SK-N-SH treated with all-trans-retinoic acid at 6 μM for 48 hours (cell line): Measurements from ENCODE around the gene SRRD.

ENCODE experiments used
- ARNTL ChIP-seq: fragments of 450-650 bp; formaldehyde crosslinking; IDR thresholded peaks from 2 replicates; pipeline ENCODE4 v1.5.0; 2020; ENCODE audit warnings: low read depth, mild to moderate bottlenecking, moderate library complexity, borderline replicate concordance
- GLIS3 ChIP-seq: fragments of 250-450 bp; sonication (Bioruptor Pico); IDR thresholded peaks from 2 replicates; pipeline ENCODE4 v1.5.0; 2020; ENCODE audit warnings: mild to moderate bottlenecking, moderate library complexity
- RARB ChIP-seq: fragments of 250-450 bp; sonication (Bioruptor Pico); IDR thresholded peaks from 2 replicates; pipeline ENCODE4 v1.8.0; 2021; ENCODE audit warnings: mild to moderate bottlenecking, moderate library complexity
- ZC3H10 ChIP-seq: fragments of 250-450 bp; sonication (Bioruptor Pico); IDR thresholded peaks from 2 replicates; pipeline ENCODE4 v1.5.1; 2021; ENCODE audit warnings: mild to moderate bottlenecking, moderate library complexity
- ZFP3 ChIP-seq: fragments of 250-450 bp; sonication (Bioruptor Pico); IDR thresholded peaks from 2 replicates; pipeline ENCODE4 v1.5.0; 2020; ENCODE audit warnings: mild to moderate bottlenecking, moderate library complexity
- ZFP30 ChIP-seq: fragments of 450-650 bp; formaldehyde crosslinking; IDR thresholded peaks from 2 replicates; pipeline ENCODE4 v1.5.0; 2022; ENCODE audit warnings: mild to moderate bottlenecking, moderate library complexity
- TF ChIP-seq, protein P1 (sequence below): fragments of 250-450 bp; sonication (Bioruptor Pico); IDR thresholded peaks from 2 replicates; pipeline ENCODE4 v1.5.0; 2020; ENCODE audit warnings: mild to moderate bottlenecking, moderate library complexity
- TF ChIP-seq, protein P2 (sequence below): fragments of 250-450 bp; sonication (Bioruptor Pico); IDR thresholded peaks from 2 replicates; pipeline ENCODE4 v1.5.1; 2020; ENCODE audit warnings: low read depth, mild to moderate bottlenecking, moderate library complexity
- TF ChIP-seq, protein P3 (sequence below): fragments of 250-450 bp; sonication (Bioruptor Pico); IDR thresholded peaks from 2 replicates; pipeline ENCODE4 v1.8.0; 2020; ENCODE audit warnings: mild to moderate bottlenecking, moderate library complexity, borderline replicate concordance
- TF ChIP-seq, protein P4 (sequence below): fragments of 250-450 bp; sonication (Bioruptor Pico); IDR thresholded peaks from 2 replicates; pipeline ENCODE4 v1.5.1; 2021; ENCODE audit warnings: mild to moderate bottlenecking, moderate library complexity

DNA sequence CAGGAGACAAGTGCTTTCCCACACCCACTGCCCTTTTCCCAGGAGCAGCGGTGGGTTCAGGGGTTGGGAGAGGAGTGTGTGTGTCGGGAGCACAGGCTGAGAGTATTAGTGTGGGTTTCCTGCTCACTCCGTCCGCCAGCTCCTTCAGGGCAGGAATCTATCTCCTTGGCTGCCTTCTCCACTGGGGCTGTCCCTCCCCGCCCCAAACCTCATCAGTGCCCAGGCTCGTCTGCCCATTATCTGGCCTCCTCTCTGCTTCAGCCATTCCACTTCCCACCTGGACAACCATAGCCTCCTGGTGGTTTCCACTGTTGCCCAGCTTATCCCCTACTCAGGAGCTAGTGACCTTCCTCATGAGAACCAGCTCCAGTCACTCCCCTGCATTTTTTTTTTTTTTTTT is 34.7 kb upstream of the SRRD start:
- TF ChIP-seq, protein P1, sequence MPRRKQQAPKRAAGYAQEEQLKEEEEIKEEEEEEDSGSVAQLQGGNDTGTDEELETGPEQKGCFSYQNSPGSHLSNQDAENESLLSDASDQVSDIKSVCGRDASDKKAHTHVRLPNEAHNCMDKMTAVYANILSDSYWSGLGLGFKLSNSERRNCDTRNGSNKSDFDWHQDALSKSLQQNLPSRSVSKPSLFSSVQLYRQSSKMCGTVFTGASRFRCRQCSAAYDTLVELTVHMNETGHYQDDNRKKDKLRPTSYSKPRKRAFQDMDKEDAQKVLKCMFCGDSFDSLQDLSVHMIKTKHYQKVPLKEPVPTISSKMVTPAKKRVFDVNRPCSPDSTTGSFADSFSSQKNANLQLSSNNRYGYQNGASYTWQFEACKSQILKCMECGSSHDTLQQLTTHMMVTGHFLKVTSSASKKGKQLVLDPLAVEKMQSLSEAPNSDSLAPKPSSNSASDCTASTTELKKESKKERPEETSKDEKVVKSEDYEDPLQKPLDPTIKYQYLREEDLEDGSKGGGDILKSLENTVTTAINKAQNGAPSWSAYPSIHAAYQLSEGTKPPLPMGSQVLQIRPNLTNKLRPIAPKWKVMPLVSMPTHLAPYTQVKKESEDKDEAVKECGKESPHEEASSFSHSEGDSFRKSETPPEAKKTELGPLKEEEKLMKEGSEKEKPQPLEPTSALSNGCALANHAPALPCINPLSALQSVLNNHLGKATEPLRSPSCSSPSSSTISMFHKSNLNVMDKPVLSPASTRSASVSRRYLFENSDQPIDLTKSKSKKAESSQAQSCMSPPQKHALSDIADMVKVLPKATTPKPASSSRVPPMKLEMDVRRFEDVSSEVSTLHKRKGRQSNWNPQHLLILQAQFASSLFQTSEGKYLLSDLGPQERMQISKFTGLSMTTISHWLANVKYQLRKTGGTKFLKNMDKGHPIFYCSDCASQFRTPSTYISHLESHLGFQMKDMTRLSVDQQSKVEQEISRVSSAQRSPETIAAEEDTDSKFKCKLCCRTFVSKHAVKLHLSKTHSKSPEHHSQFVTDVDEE (CRISPR knock-in tag), result no peak
- TF ChIP-seq RARB (no peak), ZFP3 (CRISPR knock-in tag) (no peak), ZFP30 (no peak), GLIS3 (no peak), ARNTL (CRISPR knock-in tag) (no peak), ZC3H10 (no peak)
- TF ChIP-seq, protein P2, sequence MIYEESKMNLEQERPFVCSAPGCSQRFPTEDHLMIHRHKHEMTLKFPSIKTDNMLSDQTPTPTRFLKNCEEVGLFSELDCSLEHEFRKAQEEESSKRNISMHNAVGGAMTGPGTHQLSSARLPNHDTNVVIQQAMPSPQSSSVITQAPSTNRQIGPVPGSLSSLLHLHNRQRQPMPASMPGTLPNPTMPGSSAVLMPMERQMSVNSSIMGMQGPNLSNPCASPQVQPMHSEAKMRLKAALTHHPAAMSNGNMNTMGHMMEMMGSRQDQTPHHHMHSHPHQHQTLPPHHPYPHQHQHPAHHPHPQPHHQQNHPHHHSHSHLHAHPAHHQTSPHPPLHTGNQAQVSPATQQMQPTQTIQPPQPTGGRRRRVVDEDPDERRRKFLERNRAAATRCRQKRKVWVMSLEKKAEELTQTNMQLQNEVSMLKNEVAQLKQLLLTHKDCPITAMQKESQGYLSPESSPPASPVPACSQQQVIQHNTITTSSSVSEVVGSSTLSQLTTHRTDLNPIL (CRISPR knock-in tag), result no peak
- TF ChIP-seq, protein P3, sequence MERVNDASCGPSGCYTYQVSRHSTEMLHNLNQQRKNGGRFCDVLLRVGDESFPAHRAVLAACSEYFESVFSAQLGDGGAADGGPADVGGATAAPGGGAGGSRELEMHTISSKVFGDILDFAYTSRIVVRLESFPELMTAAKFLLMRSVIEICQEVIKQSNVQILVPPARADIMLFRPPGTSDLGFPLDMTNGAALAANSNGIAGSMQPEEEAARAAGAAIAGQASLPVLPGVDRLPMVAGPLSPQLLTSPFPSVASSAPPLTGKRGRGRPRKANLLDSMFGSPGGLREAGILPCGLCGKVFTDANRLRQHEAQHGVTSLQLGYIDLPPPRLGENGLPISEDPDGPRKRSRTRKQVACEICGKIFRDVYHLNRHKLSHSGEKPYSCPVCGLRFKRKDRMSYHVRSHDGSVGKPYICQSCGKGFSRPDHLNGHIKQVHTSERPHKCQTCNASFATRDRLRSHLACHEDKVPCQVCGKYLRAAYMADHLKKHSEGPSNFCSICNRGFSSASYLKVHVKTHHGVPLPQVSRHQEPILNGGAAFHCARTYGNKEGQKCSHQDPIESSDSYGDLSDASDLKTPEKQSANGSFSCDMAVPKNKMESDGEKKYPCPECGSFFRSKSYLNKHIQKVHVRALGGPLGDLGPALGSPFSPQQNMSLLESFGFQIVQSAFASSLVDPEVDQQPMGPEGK (CRISPR knock-in tag), result no peak
- TF ChIP-seq, protein P4, sequence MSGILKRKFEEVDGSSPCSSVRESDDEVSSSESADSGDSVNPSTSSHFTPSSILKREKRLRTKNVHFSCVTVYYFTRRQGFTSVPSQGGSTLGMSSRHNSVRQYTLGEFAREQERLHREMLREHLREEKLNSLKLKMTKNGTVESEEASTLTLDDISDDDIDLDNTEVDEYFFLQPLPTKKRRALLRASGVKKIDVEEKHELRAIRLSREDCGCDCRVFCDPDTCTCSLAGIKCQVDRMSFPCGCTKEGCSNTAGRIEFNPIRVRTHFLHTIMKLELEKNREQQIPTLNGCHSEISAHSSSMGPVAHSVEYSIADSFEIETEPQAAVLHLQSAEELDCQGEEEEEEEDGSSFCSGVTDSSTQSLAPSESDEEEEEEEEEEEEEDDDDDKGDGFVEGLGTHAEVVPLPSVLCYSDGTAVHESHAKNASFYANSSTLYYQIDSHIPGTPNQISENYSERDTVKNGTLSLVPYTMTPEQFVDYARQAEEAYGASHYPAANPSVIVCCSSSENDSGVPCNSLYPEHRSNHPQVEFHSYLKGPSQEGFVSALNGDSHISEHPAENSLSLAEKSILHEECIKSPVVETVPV (CRISPR knock-in tag), result no peak
